Activated CD4-positive, alpha-beta T cell treated with anti-CD3 and anti-CD28 coated beads for 1 hour (primary cell): ENCODE results near the gene CCDC152.

Experiments used
- DNase-seq: peaks from one replicate; pipeline ENCODE4 v3.0.0-alpha.2; 2020

The CCDC152 gene

GRCh38 chr5:42784132-42784531 lies 27.5 kb downstream of the CCDC152 start:
- DNase-seq: no peak

- DNase-seq: no peak
Measured at GRCh38 chr5:42785756-42786155, 29.1 kb downstream of the CCDC152 start.

- no peak for DNase-seq
Measured at GRCh38 chr5:42787073-42787472, 30.5 kb downstream of the CCDC152 start.

- DNase-seq: no peak
Measured at GRCh38 chr5:42787845-42788244, 31.2 kb downstream of the CCDC152 start.

- DNase-seq: no peak
Measured at GRCh38 chr5:42791151-42791550, 34.5 kb downstream of the CCDC152 start.

- no peak for DNase-seq
Measured at GRCh38 chr5:42798284-42799240, 41.9 kb downstream of the CCDC152 start.

GRCh38 chr5:42799241-42799608 lies 42.6 kb downstream of the CCDC152 start:
- DNase-seq: no peak

- DNase-seq: no peak
Measured at GRCh38 chr5:42799668-42800114, 43.1 kb downstream of the CCDC152 start.

- DNase-seq: no peak
Measured at GRCh38 chr5:42800748-42801330, 44.2 kb downstream of the CCDC152 start.

GRCh38 chr5:42801516-42802166 lies 45.0 kb downstream of the CCDC152 start:
- DNase-seq: no peak

GRCh38 chr5:42804717-42805339 lies 48.2 kb downstream of the CCDC152 start:
- no peak for DNase-seq

GRCh38 chr5:42806004-42806700 lies 49.5 kb downstream of the CCDC152 start:
- DNase-seq: no peak

- no peak for DNase-seq
Measured at GRCh38 chr5:42806701-42807262, 50.2 kb downstream of the CCDC152 start.

GRCh38 chr5:42807722-42808447 lies 51.3 kb downstream of the CCDC152 start:
- no peak for DNase-seq

- DNase-seq: no peak
Measured at GRCh38 chr5:42808888-42809611, 52.4 kb downstream of the CCDC152 start.

- no peak for DNase-seq
Measured at GRCh38 chr5:42810834-42811590, 54.4 kb downstream of the CCDC152 start.

- no peak for DNase-seq
Measured at GRCh38 chr5:42811591-42812446, 55.2 kb downstream of the CCDC152 start, which contains the start of gene SELENOP. SELENOP (minus strand) TSS chr5:42811892; CDS start chr5:42808353, 3,539 bp downstream.

GRCh38 chr5:42812620-42813019 lies 56.0 kb downstream of the CCDC152 start:
- no peak for DNase-seq

GRCh38 chr5:42813533-42813932 lies 56.9 kb downstream of the CCDC152 start:
- no peak for DNase-seq
